Fibroblast of lung (primary cell): ENCODE measurements around the gene TPRKB.

Source experiments
- CTCF ChIP-seq, 2 donors: IDR thresholded peaks in 1 of 2; conservative IDR thresholded peaks in 1 of 2; 1 replicate in 1 of 2; 2 replicates in 1 of 2; pipeline ENCODE4 v1.5.1; 2011 to 2012; ENCODE audit warnings: low read length in 2 of 2, control low read depth in 1 of 2, inconsistent platforms in 1 of 2, low read depth in 1 of 2, mild to moderate bottlenecking in 1 of 2
- EZH2 ChIP-seq: IDR thresholded peaks from 2 replicates; pipeline ENCODE4 v1.5.1; 2012; ENCODE audit warnings: low read length, control low read depth, mild to moderate bottlenecking; ENCODE audit errors: missing control alignments

DNA sequence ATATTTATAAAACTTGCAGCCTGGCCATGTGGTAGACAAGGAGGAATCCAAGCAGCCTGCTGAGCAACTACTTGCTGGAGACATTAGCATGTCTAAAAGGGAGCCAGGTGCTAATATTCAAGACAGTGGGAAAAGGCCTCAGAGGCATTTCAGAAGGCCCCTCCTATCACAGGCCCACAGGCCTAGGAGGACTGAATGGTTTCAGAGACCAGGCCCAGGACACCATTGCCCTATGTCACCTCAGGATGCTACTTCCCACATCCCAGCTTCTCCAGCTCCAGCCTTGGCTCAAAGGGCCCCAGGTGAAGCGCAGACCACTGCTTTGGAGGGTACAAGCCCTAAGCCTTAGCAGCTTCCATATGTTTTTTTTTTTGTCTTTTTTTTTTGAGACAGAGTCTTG is 39.0 kb downstream of the TPRKB start:
- TF ChIP-seq CTCF (conservative IDR thresholded peaks at IDR 0.05 in 1 of 2, IDR thresholded peaks at IDR 0.05 in 1 of 2; ENCODE audit: low read depth in 1 of 2, low read length in 2 of 2) (no peak), EZH2 (no peak)
